ENCODE measurements around the gene KLRC3. TPM values are rescaled to one million over a fixed set of nuclear protein-coding genes. Genes with fewer than 3 reads are reported as not detected.

Gene KLRC3
- total and polyA plus RNA-seq, 10 of the 15 experiments (the other 5 are each of a cell fraction or from before 2014, with no cell fraction given): 0.09 to 0.22 (median 0.09) TPM; not detected in 7

DNA sequence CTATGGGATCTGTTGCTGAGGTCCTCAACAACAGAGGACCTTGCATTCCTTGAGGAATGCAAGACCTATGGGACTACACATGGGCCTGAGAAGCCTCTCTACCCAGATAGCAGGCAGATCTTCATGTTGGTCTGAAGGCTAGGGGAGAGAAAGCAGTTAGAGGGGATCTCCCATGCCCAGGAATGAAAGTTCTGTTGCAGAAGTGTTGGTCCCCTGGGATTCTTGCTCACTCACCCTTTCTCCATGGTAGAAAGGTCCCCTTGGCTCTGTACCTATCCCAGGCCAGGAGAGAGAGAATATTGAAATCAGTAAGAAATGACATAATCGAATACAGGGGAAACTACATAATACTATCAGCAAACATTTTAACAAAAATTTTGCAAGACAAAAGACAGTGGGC is 49.3 kb upstream of the KLRC3 start (continued):
- no peak for TF ChIP-seq CTCF (IDR thresholded peaks at IDR 0.05 in 2 of 3, conservative IDR thresholded peaks at IDR 0.05 in 1 of 3; ENCODE audit: control insufficient read depth in 2 of 3, extremely low read depth in 1 of 3, insufficient read depth in 1 of 3, low read depth in 3 of 3, low read length in 3 of 3)
- no peak for TF ChIP-seq CREB1 (IDR thresholded peaks at IDR 0.05; ENCODE audit: low read depth)
- TF ChIP-seq IKZF2 (IDR thresholded peaks at IDR 0.05): peak in 1 of 2 experiments; percentile 19; a peak in 1 of 4 replicates

DNA sequence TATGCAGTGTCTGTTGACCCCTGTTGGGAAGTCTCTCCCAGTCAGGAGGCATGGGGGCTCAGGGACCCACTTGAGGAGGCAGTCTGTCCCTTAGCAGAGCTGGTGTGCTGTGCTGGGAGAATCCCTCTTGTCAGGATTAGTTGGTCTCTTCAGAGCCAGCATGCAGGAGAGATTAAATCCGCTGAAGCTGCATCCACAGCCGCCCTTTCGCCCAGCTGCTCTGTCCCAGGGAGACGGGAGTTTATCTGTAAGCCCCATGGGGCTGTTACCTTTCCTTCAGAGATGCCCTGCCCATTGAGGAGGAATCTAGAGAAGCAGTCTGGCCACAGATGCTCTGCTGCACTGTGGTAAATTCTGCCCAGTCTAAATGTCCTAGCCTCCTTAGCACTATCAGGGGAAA is 45.9 kb upstream of the KLRC3 start:
- H3K27me3 ChIP-seq (replicated peaks in 1 of 2; ENCODE audit: control insufficient read depth in 2 of 2, insufficient read depth in 2 of 2, low read length in 1 of 2): no peaks in the 10 kb centered on the region
- FAIRE-seq (no peak), DNase-seq (ENCODE audit: low read depth, low spot score) (no peak), ATAC-seq (no peak)
- no peaks in the 10 kb centered on the region for H3K79me2 ChIP-seq (ENCODE audit: control insufficient read depth, insufficient read depth, low read length)
- no peaks in the 10 kb centered on the region for H4K20me1 ChIP-seq (ENCODE audit: control insufficient read depth, insufficient read depth)
- no TSS peak for BruUV-seq (replicated peaks)
- ChIA-PET RAD21 (ENCODE audit: unreplicated experiment) (no interaction called here), SMC1A (ENCODE audit: uncharacterized antibody, unreplicated experiment) (interaction anchor here (1.3 kb wide), 1 partner anchor 10 kb away, joined by 3 read pairs; no protein-coding TSS in a partner anchor), CTCF (no interaction called here), POLR2A (no interaction called here)
- in situ Hi-C loops (cut with MboI): no loop called here
- no peak overlapping the region for H2AFZ ChIP-seq (ENCODE audit: control insufficient read depth, low read depth, low read length)
- H3K4me2 ChIP-seq (ENCODE audit: control insufficient read depth, insufficient read depth): no peak overlapping the region
- H3K4me3 ChIP-seq: no peak overlapping the region
- H3K9ac ChIP-seq (ENCODE audit: control insufficient read depth, insufficient read depth, low read length): no peak overlapping the region
- no peaks in the 10 kb centered on the region; the same call in 2 of the 3 replicates for H3K9me3 ChIP-seq (replicated peaks; ENCODE audit: control insufficient read depth, insufficient read depth, low read length)
- intact Hi-C loops (cut with micrococcal nuclease; ENCODE audit: unreplicated experiment): no loop called here
- no peak for TF ChIP-seq REST (IDR thresholded peaks at IDR 0.05; ENCODE audit: low read depth, low read length)
- TF ChIP-seq, protein P1, sequence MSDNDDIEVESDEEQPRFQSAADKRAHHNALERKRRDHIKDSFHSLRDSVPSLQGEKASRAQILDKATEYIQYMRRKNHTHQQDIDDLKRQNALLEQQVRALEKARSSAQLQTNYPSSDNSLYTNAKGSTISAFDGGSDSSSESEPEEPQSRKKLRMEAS (IDR thresholded peaks at IDR 0.05; ENCODE audit: low read depth, low read length): no peak
- H3K27ac ChIP-seq (ENCODE audit: control insufficient read depth, insufficient read depth): no peak overlapping the region
- H3K36me3 ChIP-seq (ENCODE audit: control insufficient read depth in 2 of 2, insufficient read depth in 2 of 2, low read length in 1 of 2): no peaks in the 10 kb centered on the region
- H3K4me1 ChIP-seq (ENCODE audit: control insufficient read depth, insufficient read depth, low read length): no peaks in the 10 kb centered on the region
- 56% methylated on average over 4 of the region's 4 CpGs for WGBS (ENCODE audit: insufficient coverage, insufficient replicate concordance, low lambda C conversion rate, missing lambda C conversion rate)
